Tibial nerve (tissue), 4 donors: Measurements from ENCODE around the gene KCNMA1.

Source experiments
- EP300 ChIP-seq, 2 donors: sonication (generic); formaldehyde crosslinking; IDR thresholded peaks; one replicate each; pipeline ENCODE4 v1.6.1; 2017; ENCODE audit warnings: antibody characterized with exemption in 2 of 2, mild to moderate bottlenecking in 1 of 2
- POLR2A ChIP-seq, 2 donors: fragments of 450-650 bp; IDR thresholded peaks; one replicate each; pipeline ENCODE4 v1.6.1; 2017; ENCODE audit warnings: antibody characterized with exemption in 2 of 2, mild to moderate bottlenecking in 2 of 2, moderate library complexity in 2 of 2
- TF ChIP-seq, protein P1 (sequence below), 5 experiments: fragments of 200-600 bp in 3 of 5; fragments of 450-650 bp in 2 of 5; sonication (generic) in 3 of 5; IDR thresholded peaks; one replicate each; pipeline ENCODE4 v1.5.1; 2016 to 2019; ENCODE audit warnings: antibody characterized with exemption in 5 of 5, mild to moderate bottlenecking in 3 of 5, moderate library complexity in 2 of 5

GRCh38 chr10:77592946-77593636, 44.5 kb downstream of the KCNMA1 start:
- TF ChIP-seq, protein P1, sequence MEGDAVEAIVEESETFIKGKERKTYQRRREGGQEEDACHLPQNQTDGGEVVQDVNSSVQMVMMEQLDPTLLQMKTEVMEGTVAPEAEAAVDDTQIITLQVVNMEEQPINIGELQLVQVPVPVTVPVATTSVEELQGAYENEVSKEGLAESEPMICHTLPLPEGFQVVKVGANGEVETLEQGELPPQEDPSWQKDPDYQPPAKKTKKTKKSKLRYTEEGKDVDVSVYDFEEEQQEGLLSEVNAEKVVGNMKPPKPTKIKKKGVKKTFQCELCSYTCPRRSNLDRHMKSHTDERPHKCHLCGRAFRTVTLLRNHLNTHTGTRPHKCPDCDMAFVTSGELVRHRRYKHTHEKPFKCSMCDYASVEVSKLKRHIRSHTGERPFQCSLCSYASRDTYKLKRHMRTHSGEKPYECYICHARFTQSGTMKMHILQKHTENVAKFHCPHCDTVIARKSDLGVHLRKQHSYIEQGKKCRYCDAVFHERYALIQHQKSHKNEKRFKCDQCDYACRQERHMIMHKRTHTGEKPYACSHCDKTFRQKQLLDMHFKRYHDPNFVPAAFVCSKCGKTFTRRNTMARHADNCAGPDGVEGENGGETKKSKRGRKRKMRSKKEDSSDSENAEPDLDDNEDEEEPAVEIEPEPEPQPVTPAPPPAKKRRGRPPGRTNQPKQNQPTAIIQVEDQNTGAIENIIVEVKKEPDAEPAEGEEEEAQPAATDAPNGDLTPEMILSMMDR (IDR thresholded peaks at IDR 0.05), result no peak
- no peak for TF ChIP-seq POLR2A (IDR thresholded peaks at IDR 0.05)
- no peak for TF ChIP-seq EP300 (IDR thresholded peaks at IDR 0.05)
